ENCODE data around the gene RASA4.
"Not testable (repeated sequence)": the region's sequence is repeated elsewhere in the genome, so short reads cannot be mapped to it uniquely, and the experiment has no call there.

Gene RASA4

GRCh38 chr7:102532127-102532526 lies 84.4 kb downstream of the RASA4 start:
- not testable (repeated sequence) for H3K9ac ChIP-seq (ENCODE audit: insufficient read length, low read depth); DNase-seq (ENCODE audit: low read depth, low spot score); H3K4me1 ChIP-seq (ENCODE audit: insufficient read depth, insufficient read length); H3K36me3 ChIP-seq (ENCODE audit: insufficient read depth, insufficient read length, low read length); H3K27me3 ChIP-seq (ENCODE audit: insufficient read depth, insufficient read length); H3K4me3 ChIP-seq (ENCODE audit: insufficient read length, low read depth); H3K9me3 ChIP-seq (ENCODE audit: insufficient read depth, low read length)

GRCh38 chr7:102531583-102531982 lies 85.0 kb downstream of the RASA4 start:
- H3K4me3 ChIP-seq (ENCODE audit: insufficient read length, low read depth); H3K9ac ChIP-seq (ENCODE audit: insufficient read length, low read depth); H3K27me3 ChIP-seq (ENCODE audit: insufficient read depth, insufficient read length); H3K9me3 ChIP-seq (ENCODE audit: insufficient read depth, low read length); DNase-seq (ENCODE audit: low read depth, low spot score); H3K36me3 ChIP-seq (ENCODE audit: insufficient read depth, insufficient read length, low read length); H3K4me1 ChIP-seq (ENCODE audit: insufficient read depth, insufficient read length): not testable (repeated sequence)

GRCh38 chr7:102527822-102528793 lies 88.4 kb downstream of the RASA4 start:
- not testable (repeated sequence) for H3K36me3 ChIP-seq (ENCODE audit: insufficient read depth, insufficient read length, low read length); H3K4me3 ChIP-seq (ENCODE audit: insufficient read length, low read depth); H3K9ac ChIP-seq (ENCODE audit: insufficient read length, low read depth); H3K27me3 ChIP-seq (ENCODE audit: insufficient read depth, insufficient read length); DNase-seq (ENCODE audit: low read depth, low spot score); H3K4me1 ChIP-seq (ENCODE audit: insufficient read depth, insufficient read length); H3K9me3 ChIP-seq (ENCODE audit: insufficient read depth, low read length)

GRCh38 chr7:102527182-102527581 lies 89.4 kb downstream of the RASA4 start:
- H3K4me3 ChIP-seq (ENCODE audit: insufficient read length, low read depth); DNase-seq (ENCODE audit: low read depth, low spot score); H3K9ac ChIP-seq (ENCODE audit: insufficient read length, low read depth); H3K27me3 ChIP-seq (ENCODE audit: insufficient read depth, insufficient read length); H3K36me3 ChIP-seq (ENCODE audit: insufficient read depth, insufficient read length, low read length); H3K9me3 ChIP-seq (ENCODE audit: insufficient read depth, low read length); H3K4me1 ChIP-seq (ENCODE audit: insufficient read depth, insufficient read length): not testable (repeated sequence)

- not testable (repeated sequence) for H3K4me3 ChIP-seq (ENCODE audit: insufficient read length, low read depth); H3K9me3 ChIP-seq (ENCODE audit: insufficient read depth, low read length); H3K27me3 ChIP-seq (ENCODE audit: insufficient read depth, insufficient read length); H3K9ac ChIP-seq (ENCODE audit: insufficient read length, low read depth); H3K36me3 ChIP-seq (ENCODE audit: insufficient read depth, insufficient read length, low read length); DNase-seq (ENCODE audit: low read depth, low spot score); H3K4me1 ChIP-seq (ENCODE audit: insufficient read depth, insufficient read length)
These were observed 91.8 kb downstream of the RASA4 start for GRCh38 chr7:102524803-102525202.
